ENCODE measurements around the gene TNFRSF1A. TPM values are rescaled to one million over a fixed set of nuclear protein-coding genes. Genes with fewer than 3 reads are reported as not detected.
A peak's percentile ranks its signal among the peaks of the same experiment; 100 is the strongest.
"Not testable (repeated sequence)": the region's sequence is repeated elsewhere in the genome, so short reads cannot be mapped to it uniquely, and the experiment has no call there.

The TNFRSF1A gene
- total and polyA plus RNA-seq, 4 experiments from 2014 or later, result 14.5 to 86.7 (median 58.6) TPM

GRCh38 chr12:6347367-6348338 is 5.8 kb upstream of the TNFRSF1A start:
- Mint-ChIP-seq H3K9me3 (no peaks in the 10 kb centered on the region), H3K27me3 (no peaks in the 10 kb centered on the region), H3K36me3 (no peaks in the 10 kb centered on the region), H3K4me1 (peaks cover 24 to 42% (median 33%) of the 10 kb centered on the region in 4 donors), H3K27ac (no peak overlapping the region), H3K4me3 (no peak overlapping the region)
- POLR2A ChIA-PET (ENCODE audit: partially characterized antibody), result interaction anchor here (1.7 to 15.2 kb wide), 4 partner anchors 8 to 123 kb away, joined by 4 to 250 read pairs (median 8); partner anchors contain the start of gene VAMP1
- H3K27ac ChIP-seq (ENCODE audit: low read depth, low read length), result no peak overlapping the region
- intact Hi-C loops (cut with micrococcal nuclease), result loop anchor here (1.0 kb wide), 1 partner anchor 50 kb away; no protein-coding TSS in a partner anchor
- H3K4me3 ChIP-seq (ENCODE audit: low read length in 2 of 2), result no peak overlapping the region
- peaks cover 41% of the 10 kb centered on the region for H3K4me1 ChIP-seq (ENCODE audit: insufficient read depth, low read length)
- H3K27me3 ChIP-seq (ENCODE audit: insufficient read depth, low read length), result no peaks in the 10 kb centered on the region
- no peak for DNase-seq
- CTCF ChIA-PET (ENCODE audit: partially characterized antibody), result interaction anchor here (1.0 to 9.7 kb wide), 6 partner anchors 9 to 24 kb away, joined by 3 to 155 read pairs (median 10); no protein-coding TSS in a partner anchor
- no peaks in the 10 kb centered on the region for H3K9me3 ChIP-seq (ENCODE audit: control insufficient read depth in 1 of 2, low read length in 2 of 2)
- no peaks in the 10 kb centered on the region for H3K36me3 ChIP-seq (ENCODE audit: insufficient read depth, low read length)

GRCh38 chr12:6346942-6347341 is 5.1 kb upstream of the TNFRSF1A start:
- Mint-ChIP-seq H3K4me3 (no peak overlapping the region), H3K36me3 (peaks cover 0 to 5% of the 10 kb centered on the region in 2 donors), H3K4me1 (peaks cover 31 to 49% (median 41%) of the 10 kb centered on the region in 4 donors), H3K9me3 (no peaks in the 10 kb centered on the region), H3K27me3 (no peaks in the 10 kb centered on the region), H3K27ac (peak overlapping the region in 1 of 7 donors; percentile 0)
- no peak overlapping the region for H3K4me3 ChIP-seq (ENCODE audit: low read length in 2 of 2)
- H3K27me3 ChIP-seq (ENCODE audit: insufficient read depth, low read length), result no peaks in the 10 kb centered on the region
- POLR2A ChIA-PET (ENCODE audit: partially characterized antibody), result interaction anchor here (2.6 to 15.2 kb wide), 2 partner anchors 10 to 19 kb away, joined by 39 to 250 read pairs; no protein-coding TSS in a partner anchor
- DNase-seq, result no peak
- H3K27ac ChIP-seq (ENCODE audit: low read depth, low read length), result no peak overlapping the region
- H3K9me3 ChIP-seq (ENCODE audit: control insufficient read depth in 1 of 2, low read length in 2 of 2), result no peaks in the 10 kb centered on the region
- H3K36me3 ChIP-seq (ENCODE audit: insufficient read depth, low read length), result no peaks in the 10 kb centered on the region
- peaks cover 48% of the 10 kb centered on the region for H3K4me1 ChIP-seq (ENCODE audit: insufficient read depth, low read length)
- CTCF ChIA-PET (ENCODE audit: partially characterized antibody), result interaction anchor here (1.0 to 9.7 kb wide), 4 partner anchors 11 to 118 kb away, joined by 4 to 155 read pairs (median 21); no protein-coding TSS in a partner anchor
- intact Hi-C loops (cut with micrococcal nuclease), result no loop called here

DNA sequence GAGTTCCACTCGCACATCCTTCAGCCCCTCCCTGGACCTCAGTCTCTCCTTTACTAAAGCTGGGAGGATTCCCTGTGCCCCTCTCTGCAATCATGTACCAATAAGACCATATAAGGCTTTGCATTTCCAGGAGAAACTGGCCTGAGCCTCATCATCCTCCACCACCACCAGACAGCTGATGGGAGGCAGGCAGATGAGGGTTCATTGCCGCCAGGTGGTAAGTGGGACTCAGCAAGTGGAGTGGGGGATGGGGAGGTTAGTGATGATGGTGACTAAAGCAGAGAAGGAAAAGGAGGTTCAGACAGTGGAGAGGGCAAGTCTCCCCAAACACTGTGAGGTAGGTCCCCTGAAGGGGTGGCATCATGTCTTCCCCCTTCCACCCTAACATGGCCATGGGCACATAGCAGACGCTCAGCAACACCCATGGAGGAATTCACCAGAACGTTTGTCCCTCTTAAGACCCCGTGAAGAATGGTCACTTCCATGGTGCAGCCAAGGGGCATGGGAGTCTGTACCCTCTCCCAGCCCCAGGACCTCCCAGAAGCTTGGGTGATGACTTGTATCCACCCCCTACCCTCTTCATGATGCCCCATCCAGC is 4.5 kb upstream of the TNFRSF1A start:
- Histone ChIP-seq H3K4me1 (ENCODE audit: insufficient read depth, low read length) (peaks cover 48% of the 10 kb centered on the region), H3K27me3 (ENCODE audit: insufficient read depth, low read length) (no peaks in the 10 kb centered on the region), H3K4me3 (ENCODE audit: low read length in 2 of 2) (no peak overlapping the region), H3K36me3 (ENCODE audit: insufficient read depth, low read length) (no peaks in the 10 kb centered on the region), H3K9me3 (ENCODE audit: control insufficient read depth in 1 of 2, low read length in 2 of 2) (no peaks in the 10 kb centered on the region), H3K27ac (ENCODE audit: low read depth, low read length) (no peak overlapping the region)
- H3K4me3 Mint-ChIP-seq, result peak overlapping the region in 5 of 8 donors; percentile 25 to 84 (median 71)
- no peaks in the 10 kb centered on the region for H3K27me3 Mint-ChIP-seq
- peak overlapping the region in 5 of 7 donors; percentile 77 to 91 (median 86) for H3K27ac Mint-ChIP-seq
- POLR2A ChIA-PET (ENCODE audit: partially characterized antibody), result interaction anchor here (0.8 to 15.2 kb wide), 12 partner anchors 10 to 189 kb away, joined by 3 to 250 read pairs (median 4); partner anchors contain the start of gene LTBR
- H3K4me1 Mint-ChIP-seq, result peaks cover 32 to 53% (median 42%) of the 10 kb centered on the region in 4 donors
- CTCF ChIA-PET (ENCODE audit: partially characterized antibody), result interaction anchor here (0.8 to 9.7 kb wide), 7 partner anchors 11 to 119 kb away, joined by 3 to 155 read pairs (median 5); no protein-coding TSS in a partner anchor
- H3K36me3 Mint-ChIP-seq, result peaks cover 0 to 8% of the 10 kb centered on the region in 2 donors
- intact Hi-C loops (cut with micrococcal nuclease), result no loop called here
- no peak for DNase-seq
- H3K9me3 Mint-ChIP-seq, result no peaks in the 10 kb centered on the region

GRCh38 chr12:6345319-6346091 is 3.6 kb upstream of the TNFRSF1A start:
- no peaks in the 10 kb centered on the region for H3K36me3 ChIP-seq (ENCODE audit: insufficient read depth, low read length)
- no peak overlapping the region for H3K27ac ChIP-seq (ENCODE audit: low read depth, low read length)
- intact Hi-C loops (cut with micrococcal nuclease), result no loop called here
- H3K9me3 Mint-ChIP-seq, result no peaks in the 10 kb centered on the region
- H3K4me1 Mint-ChIP-seq, result peaks cover 32 to 53% (median 42%) of the 10 kb centered on the region in 4 donors
- H3K4me3 Mint-ChIP-seq, result peak overlapping the region in 7 of 8 donors; percentile 25 to 84 (median 67)
- no peaks in the 10 kb centered on the region for H3K27me3 Mint-ChIP-seq
- POLR2A ChIA-PET (ENCODE audit: partially characterized antibody), result interaction anchor here (0.8 to 15.2 kb wide), 15 partner anchors 9 to 190 kb away, joined by 3 to 250 read pairs (median 4); partner anchors contain the start of genes LTBR and VAMP1
- peaks cover 0 to 11% of the 10 kb centered on the region in 2 donors for H3K36me3 Mint-ChIP-seq
- H3K4me1 ChIP-seq (ENCODE audit: insufficient read depth, low read length), result peaks cover 48% of the 10 kb centered on the region
- DNase-seq, result peak in 2 of 5 donors; percentile 21 to 84
- no peaks in the 10 kb centered on the region for H3K9me3 ChIP-seq (ENCODE audit: control insufficient read depth in 1 of 2, low read length in 2 of 2)
- no peaks in the 10 kb centered on the region for H3K27me3 ChIP-seq (ENCODE audit: insufficient read depth, low read length)
- CTCF ChIA-PET (ENCODE audit: partially characterized antibody), result interaction anchor here (0.6 to 9.7 kb wide), 9 partner anchors 10 to 213 kb away, joined by 3 to 155 read pairs (median 4); no protein-coding TSS in a partner anchor
- H3K27ac Mint-ChIP-seq, result peak overlapping the region; percentile 54 to 91 (median 85)
- H3K4me3 ChIP-seq (ENCODE audit: low read length in 2 of 2), result no peak overlapping the region

DNA sequence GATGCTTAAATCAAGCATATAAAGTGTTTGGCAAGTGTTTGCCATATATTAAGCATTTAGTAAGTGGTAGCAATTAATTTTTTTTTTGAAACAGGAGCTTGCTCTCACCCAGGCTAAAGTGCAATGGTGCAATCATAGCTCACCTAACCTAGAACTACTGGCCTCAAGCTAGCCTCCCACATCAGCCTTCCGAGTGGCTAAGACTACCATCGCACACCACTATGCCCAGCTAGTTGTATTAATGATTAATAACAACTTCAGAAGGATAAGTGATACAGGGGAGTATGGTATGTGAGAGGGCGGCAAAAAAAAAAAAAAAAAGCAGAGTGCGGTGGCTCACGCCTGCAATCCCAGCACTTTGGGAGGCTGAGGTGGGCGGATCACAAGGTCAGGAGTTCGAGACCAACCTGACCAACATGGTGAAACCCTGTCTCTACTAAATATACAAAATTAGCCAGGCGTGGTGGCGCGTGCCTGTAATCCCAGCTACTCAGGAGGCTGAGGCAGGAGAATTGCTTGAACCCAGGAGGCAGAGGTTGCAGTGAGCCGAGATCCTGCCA is 2.3 kb upstream of the TNFRSF1A start:
- DNase-seq; H3K4me3 ChIP-seq (ENCODE audit: low read length in 2 of 2); H3K9me3 ChIP-seq (ENCODE audit: control insufficient read depth in 1 of 2, low read length in 2 of 2); H3K9me3 Mint-ChIP-seq; intact Hi-C loops (cut with micrococcal nuclease); H3K27me3 ChIP-seq (ENCODE audit: insufficient read depth, low read length); H3K27ac ChIP-seq (ENCODE audit: low read depth, low read length); H3K36me3 ChIP-seq (ENCODE audit: insufficient read depth, low read length); H3K27me3 Mint-ChIP-seq: not testable (repeated sequence)
- Mint-ChIP-seq H3K36me3 (peaks cover 0 to 11% of the 10 kb centered on the region in 2 donors), H3K27ac (peak overlapping the region in 1 of 7 donors; percentile 86), H3K4me3 (peak overlapping the region in 1 of 8 donors; percentile 21), H3K4me1 (peaks cover 32 to 53% (median 42%) of the 10 kb centered on the region in 4 donors)
- peaks cover 58% of the 10 kb centered on the region for H3K4me1 ChIP-seq (ENCODE audit: insufficient read depth, low read length)
- ChIA-PET POLR2A (ENCODE audit: partially characterized antibody) (interaction anchor here (1.6 to 15.2 kb wide), 3 partner anchors 14 to 21 kb away, joined by 4 to 250 read pairs (median 6); no protein-coding TSS in a partner anchor), CTCF (ENCODE audit: partially characterized antibody) (interaction anchor here (0.9 to 9.7 kb wide), 10 partner anchors 9 to 121 kb away, joined by 3 to 155 read pairs (median 4); no protein-coding TSS in a partner anchor)

DNA sequence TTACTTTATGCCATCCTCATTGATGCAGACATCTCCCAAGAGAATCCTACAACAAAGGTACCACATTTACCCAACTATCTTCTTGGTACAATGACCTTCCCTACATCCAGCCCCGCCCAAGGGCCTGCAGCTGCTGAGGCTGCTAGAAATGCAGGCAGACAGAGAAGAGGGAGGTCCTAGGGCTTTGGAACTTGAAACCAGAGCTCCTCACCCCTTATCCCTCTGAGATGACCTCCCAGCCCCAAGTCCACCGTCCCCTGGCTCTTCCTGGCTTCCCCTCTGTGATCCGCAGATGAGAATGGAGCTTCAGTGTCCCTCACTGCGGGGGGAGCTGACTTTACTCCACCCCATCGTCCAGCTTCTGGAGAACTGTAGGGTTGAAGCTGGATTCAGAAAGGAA is 1.6 kb upstream of the TNFRSF1A start:
- peak overlapping the region in 3 of 7 donors; percentile 86 to 97 (median 87) for H3K27ac Mint-ChIP-seq
- no peak overlapping the region for H3K4me3 ChIP-seq (ENCODE audit: low read length in 2 of 2)
- H3K9me3 Mint-ChIP-seq, result no peaks in the 10 kb centered on the region
- H3K27me3 Mint-ChIP-seq, result no peaks in the 10 kb centered on the region
- H3K36me3 Mint-ChIP-seq, result peaks cover 0 to 11% of the 10 kb centered on the region in 2 donors
- H3K36me3 ChIP-seq (ENCODE audit: insufficient read depth, low read length), result no peaks in the 10 kb centered on the region
- H3K9me3 ChIP-seq (ENCODE audit: control insufficient read depth in 1 of 2, low read length in 2 of 2), result no peaks in the 10 kb centered on the region
- H3K27ac ChIP-seq (ENCODE audit: low read depth, low read length), result peak overlapping the region; percentile 92
- ChIA-PET CTCF (ENCODE audit: partially characterized antibody) (interaction anchor here (0.9 to 9.7 kb wide), 10 partner anchors 8 to 122 kb away, joined by 3 to 155 read pairs (median 4); no protein-coding TSS in a partner anchor), POLR2A (ENCODE audit: partially characterized antibody) (interaction anchor here (1.6 to 15.2 kb wide), 2 partner anchors 14 to 22 kb away, joined by 4 to 250 read pairs; no protein-coding TSS in a partner anchor)
- H3K27me3 ChIP-seq (ENCODE audit: insufficient read depth, low read length), result no peaks in the 10 kb centered on the region
- intact Hi-C loops (cut with micrococcal nuclease), result no loop called here
- H3K4me1 Mint-ChIP-seq, result peaks cover 32 to 51% (median 41%) of the 10 kb centered on the region in 4 donors
- peak overlapping the region in 2 of 8 donors; percentile 46 to 48 for H3K4me3 Mint-ChIP-seq
- no peak for DNase-seq
- H3K4me1 ChIP-seq (ENCODE audit: insufficient read depth, low read length), result peaks cover 64% of the 10 kb centered on the region
